Upper lobe of left lung (tissue), 6 donors: ENCODE measurements around the gene RRP1. TPM values are rescaled to one million over a fixed set of nuclear protein-coding genes. Genes with fewer than 3 reads are reported as not detected.

Experiments
- ATAC-seq, 2 donors: fragments of 200-7000 bp; cut with Tn5 transposase; one replicate each; pipeline ENCODE4 v1.9.1; 2022; ENCODE audit warnings: mild to moderate bottlenecking in 2 of 2, moderate library complexity in 2 of 2; ENCODE audit not compliant: low FRiP score in 2 of 2
- DNase-seq, 2 donors: peaks; one replicate each; pipeline ENCODE4 v3.0.0-alpha.2; 2019 to 2020
- H3K27ac ChIP-seq, 4 donors: fragments of 200-600 bp; sonication (generic); one replicate each; pipeline ENCODE4 v1.5.1; 2016 to 2019
- H3K27me3 ChIP-seq, 4 donors: fragments of 200-600 bp; sonication (generic); one replicate each; pipeline ENCODE4 v1.5.1; 2017 to 2019
- H3K36me3 ChIP-seq, 4 donors: fragments of 200-600 bp; sonication (generic); one replicate each; pipeline ENCODE4 v1.5.1; 2016 to 2019
- H3K4me1 ChIP-seq, 4 donors: fragments of 200-600 bp; sonication (generic); one replicate each; pipeline ENCODE4 v1.5.1; 2018 to 2019
- H3K4me3 ChIP-seq, 4 donors: fragments of 200-600 bp; sonication (generic); one replicate each; pipeline ENCODE4 v1.5.1; 2017 to 2019; ENCODE audit warnings: mild to moderate bottlenecking in 2 of 4, moderate library complexity in 1 of 4
- H3K9me3 ChIP-seq, 4 donors: fragments of 200-600 bp; sonication (generic); one replicate each; pipeline ENCODE4 v1.5.1; 2018 to 2019
- CTCF ChIP-seq, 6 experiments: fragments of 450-650 bp in 4 of 6; fragments of 200-600 bp in 2 of 6; sonication (generic) in 2 of 6; IDR thresholded peaks; one replicate each; pipeline ENCODE4 v1.5.1; 2016 to 2019; ENCODE audit warnings: antibody characterized with exemption in 6 of 6
- EP300 ChIP-seq, 4 donors: sonication (generic); formaldehyde crosslinking; IDR thresholded peaks; one replicate each; pipeline ENCODE4 v1.5.1; 2017; ENCODE audit warnings: antibody characterized with exemption in 4 of 4, control low read depth in 2 of 4
- POLR2A ChIP-seq, 4 donors: fragments of 450-650 bp; IDR thresholded peaks; one replicate each; pipeline ENCODE4 v1.5.1; 2016 to 2017; ENCODE audit warnings: antibody characterized with exemption in 4 of 4, mild to moderate bottlenecking in 2 of 4
- POLR2AphosphoS5 ChIP-seq, 2 donors: sonication (generic); formaldehyde crosslinking; IDR thresholded peaks; one replicate each; pipeline ENCODE4 v1.5.1; 2017; ENCODE audit warnings: antibody characterized with exemption in 2 of 2
- WGBS, 2 donors: methylation state at CpG; one replicate each; pipeline ENCODE4 v1.1.5; 2017 to 2018; 5-methylcytosine and 5-hydroxymethylcytosine counted together
- total RNA-seq, 6 donors: library from RNA; depleted of rRNA in 4 of 6; stranded (reverse); fragments of >200 nt in 4 of 6; gene quantifications; one replicate each; pipeline versions ENCODE4 v1.1.0 to v1.2.1, GENCODE V29; 2016 to 2021
- donor health status: DM: no; HTN: no; CAD: no; lungs with moderate emphysema.
- donor health status: DM: no; HTN: yes; CAD: no; lungs with severe emphysema.

Gene RRP1
- total RNA-seq, 6 donors from 2014 or later = 12.0 to 25.1 (median 20.9) TPM

- peaks cover 0 to 41% (median 32%) of the 10 kb centered on the region in 4 donors for H3K36me3 ChIP-seq
- H3K9me3 ChIP-seq = no peaks in the 10 kb centered on the region
- no peak overlapping the region for H3K4me3 ChIP-seq
- WGBS, 2 donors = 94 to 100% methylated on average over 1 to 15 of the region's 15 CpGs
- H3K4me1 ChIP-seq = peaks cover 4 to 16% (median 11%) of the 10 kb centered on the region in 4 donors
- ATAC-seq (no peak), DNase-seq (peak in 1 of 2 donors; percentile 62)
- no peaks in the 10 kb centered on the region for H3K27me3 ChIP-seq
- no peak overlapping the region for H3K27ac ChIP-seq
- no peak for TF ChIP-seq POLR2AphosphoS5 (IDR thresholded peaks at IDR 0.05)
- TF ChIP-seq POLR2A (IDR thresholded peaks at IDR 0.05) = no peak
- TF ChIP-seq EP300 (IDR thresholded peaks at IDR 0.05) = no peak
- no peak for TF ChIP-seq CTCF (IDR thresholded peaks at IDR 0.05)
Observed at GRCh38 chr21:43762303-43763128, 26.9 kb upstream of the RRP1 start.

- WGBS, 2 donors = 84 to 97% methylated on average over 8 to 10 of the region's 10 CpGs
Observed at GRCh38 chr21:43763901-43764523, 25.4 kb upstream of the RRP1 start.

GRCh38 chr21:43764576-43765495 lies 24.5 kb upstream of the RRP1 start:
- Histone ChIP-seq H3K36me3 (peaks cover 0 to 33% (median 20%) of the 10 kb centered on the region in 4 donors), H3K27ac (peak overlapping the region in 1 of 4 donors; percentile 29), H3K27me3 (no peaks in the 10 kb centered on the region), H3K9me3 (no peaks in the 10 kb centered on the region), H3K4me3 (no peak overlapping the region), H3K4me1 (peaks cover 0 to 17% (median 7%) of the 10 kb centered on the region in 4 donors)
- no peak for TF ChIP-seq POLR2AphosphoS5 (IDR thresholded peaks at IDR 0.05)
- no peak for TF ChIP-seq EP300 (IDR thresholded peaks at IDR 0.05)
- no peak for TF ChIP-seq POLR2A (IDR thresholded peaks at IDR 0.05)
- no peak for TF ChIP-seq CTCF (IDR thresholded peaks at IDR 0.05)
- 77 to 83% methylated on average over 14 to 19 of the region's 19 CpGs for WGBS, 2 donors
- ATAC-seq (no peak), DNase-seq (peak in 1 of 2 donors; percentile 73)

More at GRCh38 chr21:43763901-43764523, 25.4 kb upstream of the RRP1 start:
- H3K27ac ChIP-seq = peak overlapping the region in 1 of 4 donors; percentile 29
- peak in 1 of 2 donors; percentile 42 for DNase-seq
- H3K27me3 ChIP-seq = no peaks in the 10 kb centered on the region
- no peaks in the 10 kb centered on the region for H3K9me3 ChIP-seq
- H3K36me3 ChIP-seq = peaks cover 0 to 36% (median 27%) of the 10 kb centered on the region in 4 donors
- H3K4me1 ChIP-seq = peaks cover 0 to 19% (median 8%) of the 10 kb centered on the region in 4 donors
- no peak for TF ChIP-seq CTCF (IDR thresholded peaks at IDR 0.05)
- no peak for TF ChIP-seq POLR2A (IDR thresholded peaks at IDR 0.05)
- no peak for ATAC-seq
- no peak overlapping the region for H3K4me3 ChIP-seq

- DNase-seq (peak in 1 of 2 donors; percentile 63), ATAC-seq (no peak)
- H3K4me3 ChIP-seq = no peak overlapping the region
- peak overlapping the region in 2 of 4 donors; percentile 81 to 84 for H3K27ac ChIP-seq
- peaks cover 0 to 16% (median 9%) of the 10 kb centered on the region in 4 donors for H3K36me3 ChIP-seq
- no peak for TF ChIP-seq CTCF (IDR thresholded peaks at IDR 0.05)
- TF ChIP-seq EP300 (IDR thresholded peaks at IDR 0.05) = no peak
- TF ChIP-seq POLR2A (IDR thresholded peaks at IDR 0.05) = no peak
- TF ChIP-seq POLR2AphosphoS5 (IDR thresholded peaks at IDR 0.05) = no peak
- peaks cover 0 to 17% (median 7%) of the 10 kb centered on the region in 4 donors for H3K4me1 ChIP-seq
- 78 to 85% methylated on average over 27 to 33 of the region's 34 CpGs for whole genome bisulfite sequencing, 2 donors
- H3K9me3 ChIP-seq = no peaks in the 10 kb centered on the region
- no peaks in the 10 kb centered on the region for H3K27me3 ChIP-seq
Observed at GRCh38 chr21:43766734-43767497, 22.5 kb upstream of the RRP1 start.
